ENCODE measurements around the gene COX7A1. TPM values are rescaled to one million over a fixed set of nuclear protein-coding genes. Genes with fewer than 3 reads are reported as not detected.
"Not testable (repeated sequence)": the region's sequence is repeated elsewhere in the genome, so short reads cannot be mapped to it uniquely, and the experiment has no call there.

Gene COX7A1
- total RNA-seq, 1 donor from 2014 or later: 2,839 TPM

DNA sequence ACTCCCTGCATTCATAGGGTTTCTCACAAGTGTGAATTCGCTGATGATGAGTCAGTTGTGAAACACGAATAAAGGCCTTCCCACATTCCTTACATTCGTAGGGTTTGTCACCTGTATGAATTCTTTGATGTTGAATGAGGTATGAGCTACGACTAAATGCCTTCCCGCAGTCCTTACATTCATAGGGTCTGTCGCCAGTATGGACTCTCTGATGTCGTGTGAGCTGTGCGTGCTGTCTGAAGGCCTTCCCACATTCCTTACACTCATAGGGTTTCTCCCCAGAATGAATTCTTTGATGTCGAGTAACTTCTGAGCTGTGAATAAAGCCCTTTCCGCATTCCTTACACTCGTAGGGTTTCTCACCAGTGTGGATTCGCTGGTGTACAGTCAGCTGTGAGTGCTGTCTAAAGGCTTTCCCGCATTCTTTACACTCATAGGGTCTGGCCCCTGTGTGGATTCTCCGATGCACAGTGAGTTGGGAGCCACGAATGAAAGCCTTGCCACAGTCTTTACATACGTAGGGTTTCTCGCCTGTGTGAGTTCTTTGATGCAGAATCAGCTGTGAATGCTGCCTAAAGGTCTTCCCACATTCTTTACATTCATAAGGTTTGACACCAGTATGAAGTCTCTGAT, 30.5 kb upstream of the COX7A1 start:
- Histone ChIP-seq H3K9me3 (replicated peaks) (no peaks in the 10 kb centered on the region), H3K27me3 (ENCODE audit: low read depth) (no peaks in the 10 kb centered on the region), H3K4me3 (no peak overlapping the region), H3K4me1 (peaks cover 6% of the 10 kb centered on the region), H3K36me3 (peaks cover 13% of the 10 kb centered on the region), H3K27ac (replicated peaks) (peak overlapping the region; percentile 66)
- intact Hi-C loops (cut with micrococcal nuclease): no loop called here
- TF ChIP-seq CTCF (IDR thresholded peaks at IDR 0.05; ENCODE audit: borderline replicate concordance): no peak
- no peak for DNase-seq

DNA sequence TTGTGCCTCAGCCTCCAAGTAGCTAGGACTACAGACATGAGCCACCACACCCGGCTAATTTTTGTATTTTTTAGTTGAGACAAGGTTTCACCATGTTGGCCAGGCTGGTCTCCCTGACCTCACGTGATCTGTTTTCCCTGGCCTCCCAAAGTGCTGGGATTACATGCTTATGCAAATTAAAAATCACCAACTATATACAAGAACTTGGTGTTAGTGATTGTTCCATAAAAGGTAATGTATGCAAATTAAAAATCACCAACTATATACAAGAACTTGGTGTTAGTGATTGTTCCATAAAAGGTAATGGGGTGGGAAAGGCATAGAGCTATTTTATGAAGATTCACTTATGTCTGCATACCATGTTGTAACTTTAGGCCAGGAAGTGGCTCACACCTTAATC, 26.8 kb upstream of the COX7A1 start:
- intact Hi-C loops (cut with micrococcal nuclease); H3K9me3 ChIP-seq (replicated peaks); H3K27me3 ChIP-seq (ENCODE audit: low read depth); DNase-seq; H3K4me3 ChIP-seq; H3K27ac ChIP-seq (replicated peaks); H3K4me1 ChIP-seq: not testable (repeated sequence)
- peaks cover 13% of the 10 kb centered on the region for H3K36me3 ChIP-seq

GRCh38 chr19:36173846-36174245, 21.6 kb upstream of the COX7A1 start:
- H3K27ac ChIP-seq (replicated peaks); H3K9me3 ChIP-seq (replicated peaks); H3K4me3 ChIP-seq; H3K27me3 ChIP-seq (ENCODE audit: low read depth); H3K36me3 ChIP-seq; intact Hi-C loops (cut with micrococcal nuclease); DNase-seq: not testable (repeated sequence)
- H3K4me1 ChIP-seq: peaks cover 17% of the 10 kb centered on the region

GRCh38 chr19:36172852-36173251, 20.6 kb upstream of the COX7A1 start:
- Histone ChIP-seq H3K9me3 (replicated peaks) (no peaks in the 10 kb centered on the region), H3K27me3 (ENCODE audit: low read depth) (no peaks in the 10 kb centered on the region), H3K36me3 (no peaks in the 10 kb centered on the region), H3K4me1 (peaks cover 22% of the 10 kb centered on the region), H3K4me3 (no peak overlapping the region), H3K27ac (replicated peaks) (no peak overlapping the region)
- intact Hi-C loops (cut with micrococcal nuclease): no loop called here
- DNase-seq: no peak
- TF ChIP-seq CTCF (IDR thresholded peaks at IDR 0.05; ENCODE audit: borderline replicate concordance): no peak

DNA sequence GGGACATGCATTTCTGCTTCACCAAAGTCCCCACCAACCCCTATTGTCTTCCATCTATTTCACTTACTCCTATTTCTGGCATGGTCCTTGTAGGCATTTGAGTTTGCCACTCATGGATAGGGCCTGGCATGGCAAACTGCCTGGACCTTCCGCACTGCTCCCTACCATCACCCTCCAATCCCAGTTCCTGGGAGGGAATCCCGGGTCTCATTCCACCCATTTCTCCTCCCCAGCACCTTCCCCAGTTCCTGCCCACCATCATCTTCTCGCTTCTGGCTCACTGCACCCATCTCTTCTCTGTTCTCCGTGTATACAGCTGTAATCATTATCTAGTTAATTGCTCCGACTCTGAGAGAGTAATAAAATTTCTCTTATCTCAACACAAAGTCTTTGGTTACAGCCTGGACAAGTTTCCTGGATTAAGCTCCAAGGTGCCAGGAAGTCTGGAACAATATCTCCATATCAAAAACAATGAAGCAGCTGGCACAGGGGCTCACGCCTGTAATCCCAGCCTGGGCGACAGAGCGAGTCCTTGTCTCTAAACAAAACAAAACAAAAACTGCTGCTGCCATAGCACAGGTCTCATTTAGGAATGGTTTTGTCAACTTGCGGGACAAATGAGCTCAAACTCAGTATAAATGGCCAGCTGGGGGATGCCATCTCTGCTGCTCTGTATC, 17.0 kb upstream of the COX7A1 start:
- intact Hi-C loops (cut with micrococcal nuclease): no loop called here
- peaks cover 13% of the 10 kb centered on the region for H3K36me3 ChIP-seq
- H3K4me1 ChIP-seq: peaks cover 22% of the 10 kb centered on the region
- H3K4me3 ChIP-seq: no peak overlapping the region
- H3K27ac ChIP-seq (replicated peaks): peak overlapping the region; percentile 71
- no peak for TF ChIP-seq CTCF (IDR thresholded peaks at IDR 0.05; ENCODE audit: borderline replicate concordance)
- H3K27me3 ChIP-seq (ENCODE audit: low read depth): no peaks in the 10 kb centered on the region
- DNase-seq: no peak
- no peaks in the 10 kb centered on the region for H3K9me3 ChIP-seq (replicated peaks)

- Histone ChIP-seq H3K27me3 (ENCODE audit: low read depth) (no peaks in the 10 kb centered on the region), H3K4me3 (no peak overlapping the region), H3K27ac (replicated peaks) (no peak overlapping the region), H3K9me3 (replicated peaks) (no peaks in the 10 kb centered on the region), H3K4me1 (peaks cover 13% of the 10 kb centered on the region), H3K36me3 (peaks cover 21% of the 10 kb centered on the region)
- no peak for DNase-seq
- intact Hi-C loops (cut with micrococcal nuclease): no loop called here
- no peak for TF ChIP-seq CTCF (IDR thresholded peaks at IDR 0.05; ENCODE audit: borderline replicate concordance)
These were observed 11.6 kb upstream of the COX7A1 start for GRCh38 chr19:36163813-36164212.

Measured in left ventricle myocardium inferior (tissue), 1 donor.